Epithelial cell of esophagus (primary cell): ENCODE data around the gene WNT7A.

Source experiments
- DNase-seq: peaks from one replicate; pipeline ENCODE4 v3.0.0; 2010; ENCODE audit warnings: low read depth
- H3K4me3 ChIP-seq: 2 replicates; pipeline ENCODE4 v1.5.1; 2011; ENCODE audit warnings: mild to moderate bottlenecking, low read length, control low read depth
- CTCF ChIP-seq: IDR thresholded peaks from 2 replicates; pipeline ENCODE4 v1.5.1; 2011; ENCODE audit warnings: low read depth, mild to moderate bottlenecking, low read length, control low read depth, inconsistent platforms; ENCODE audit not compliant: insufficient read depth; ENCODE audit errors: missing control alignments

The WNT7A gene

DNA sequence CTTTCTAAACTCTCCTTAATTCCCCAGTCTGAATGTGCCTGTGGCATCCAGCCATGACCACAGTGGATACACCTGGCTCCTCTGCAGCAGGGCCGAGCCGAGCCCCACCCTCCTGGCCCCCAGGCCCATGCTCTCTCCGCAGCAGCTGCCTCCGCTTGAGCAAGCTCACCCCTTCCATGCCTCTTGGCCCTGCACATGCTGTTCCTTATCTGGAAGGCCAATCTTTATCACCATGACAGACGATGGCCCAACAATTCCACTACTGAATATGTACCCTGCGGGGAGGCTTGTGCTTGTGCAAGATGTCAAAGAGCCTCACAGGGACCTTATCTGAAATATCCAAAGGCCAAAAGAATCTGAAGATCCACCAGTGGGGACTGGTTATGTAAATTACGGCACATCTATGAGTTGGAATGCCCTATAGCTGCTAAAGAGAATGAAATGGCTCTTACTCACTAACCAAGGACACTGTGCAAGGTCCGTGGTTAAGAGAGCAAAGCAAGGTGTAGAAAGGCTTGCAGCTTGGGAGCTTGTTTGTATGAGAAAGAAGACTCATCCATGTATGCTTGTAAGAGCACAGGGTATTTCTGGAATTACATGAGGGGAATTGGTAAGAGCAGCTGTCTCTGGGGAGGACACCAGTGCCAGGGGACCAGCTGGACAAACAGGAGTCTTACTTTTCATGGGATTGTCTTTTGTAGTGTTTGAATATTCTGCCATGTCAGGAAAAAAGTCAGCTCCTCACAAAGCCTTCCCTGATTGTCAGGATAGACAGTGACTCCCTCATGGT is 55.2 kb downstream of the WNT7A start:
- DNase-seq: peak; percentile 23
- no peak overlapping the region for H3K4me3 ChIP-seq
- no peak for TF ChIP-seq CTCF

- TF ChIP-seq CTCF: no peak
- no peak overlapping the region for H3K4me3 ChIP-seq
- no peak for DNase-seq
These were observed 56.2 kb downstream of the WNT7A start for GRCh38 chr3:13823692-13824091.

- no peak for DNase-seq
- no peak for TF ChIP-seq CTCF
- H3K4me3 ChIP-seq: no peak overlapping the region
These were observed 56.8 kb downstream of the WNT7A start for GRCh38 chr3:13822871-13823585.

DNA sequence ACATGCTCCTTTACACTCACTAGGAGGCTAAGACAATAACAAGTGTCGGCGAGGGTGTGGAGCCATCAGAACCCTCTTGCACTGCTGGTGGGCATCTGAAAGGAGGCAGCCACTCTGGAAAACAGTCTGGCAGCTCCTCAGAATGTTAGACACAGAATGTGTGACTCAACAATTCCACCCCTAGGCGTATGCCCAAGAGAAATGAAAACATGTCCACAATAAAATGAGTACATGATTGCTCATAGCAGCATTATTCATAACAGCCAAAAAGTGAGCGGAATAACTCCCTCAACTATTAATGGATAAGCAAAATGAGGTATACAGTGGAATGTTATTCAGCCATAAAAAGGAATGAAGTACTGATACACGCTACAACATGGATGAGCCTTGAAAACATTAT is 57.8 kb downstream of the WNT7A start:
- no peak for TF ChIP-seq CTCF
- H3K4me3 ChIP-seq: no peak overlapping the region
- peak; percentile 92 for DNase-seq

DNA sequence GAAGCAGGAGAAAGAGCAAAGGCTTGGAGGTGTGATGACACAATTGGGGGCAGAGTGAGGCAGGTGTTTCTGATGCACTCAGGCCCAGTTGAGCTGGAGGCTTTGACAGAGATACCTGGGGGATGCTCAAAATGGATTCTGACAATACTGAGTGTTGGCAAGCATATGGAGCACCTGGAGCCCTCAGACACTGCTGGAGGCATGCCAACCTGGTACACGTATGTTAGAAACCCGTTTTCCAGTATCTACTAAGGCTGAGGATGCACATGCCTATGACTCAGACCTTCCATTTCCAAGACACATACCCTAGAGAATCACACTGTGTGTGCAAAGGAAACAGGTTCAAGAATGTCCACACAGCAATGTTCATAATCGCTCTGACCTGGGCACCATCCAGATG is 58.7 kb downstream of the WNT7A start:
- no peak for TF ChIP-seq CTCF
- no peak overlapping the region for H3K4me3 ChIP-seq
- peak; percentile 38 for DNase-seq

DNA sequence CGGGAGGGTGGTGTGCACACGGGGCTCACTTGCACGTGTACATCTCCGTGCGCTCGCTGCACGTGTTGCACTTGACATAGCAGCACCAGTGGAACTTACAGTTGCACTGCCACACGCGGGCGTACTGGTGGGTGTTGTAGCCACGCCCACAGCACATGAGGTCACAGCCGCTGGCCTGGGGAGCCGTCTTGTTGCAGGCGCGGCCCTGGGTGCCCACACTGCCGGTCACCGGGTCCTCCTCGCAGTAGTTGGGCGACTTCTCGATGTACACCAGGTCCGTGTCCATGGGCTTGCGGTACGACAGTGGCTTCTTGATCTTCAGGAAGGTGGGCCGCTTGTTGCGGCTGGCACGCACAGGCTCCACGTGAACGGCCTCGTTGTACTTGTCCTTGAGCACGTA is 61.0 kb downstream of the WNT7A start:
- no peak overlapping the region for H3K4me3 ChIP-seq
- TF ChIP-seq CTCF: no peak
- no peak for DNase-seq
